Measurements from ENCODE around the gene HDAC7. TPM values are rescaled to one million over a fixed set of nuclear protein-coding genes. Genes with fewer than 3 reads are reported as not detected.

The HDAC7 gene
- total and polyA plus RNA-seq, 2 of the 13 experiments (the other 11 are each of a cell fraction or from before 2014, with no cell fraction given) = 4.6 to 10.8 TPM

DNA sequence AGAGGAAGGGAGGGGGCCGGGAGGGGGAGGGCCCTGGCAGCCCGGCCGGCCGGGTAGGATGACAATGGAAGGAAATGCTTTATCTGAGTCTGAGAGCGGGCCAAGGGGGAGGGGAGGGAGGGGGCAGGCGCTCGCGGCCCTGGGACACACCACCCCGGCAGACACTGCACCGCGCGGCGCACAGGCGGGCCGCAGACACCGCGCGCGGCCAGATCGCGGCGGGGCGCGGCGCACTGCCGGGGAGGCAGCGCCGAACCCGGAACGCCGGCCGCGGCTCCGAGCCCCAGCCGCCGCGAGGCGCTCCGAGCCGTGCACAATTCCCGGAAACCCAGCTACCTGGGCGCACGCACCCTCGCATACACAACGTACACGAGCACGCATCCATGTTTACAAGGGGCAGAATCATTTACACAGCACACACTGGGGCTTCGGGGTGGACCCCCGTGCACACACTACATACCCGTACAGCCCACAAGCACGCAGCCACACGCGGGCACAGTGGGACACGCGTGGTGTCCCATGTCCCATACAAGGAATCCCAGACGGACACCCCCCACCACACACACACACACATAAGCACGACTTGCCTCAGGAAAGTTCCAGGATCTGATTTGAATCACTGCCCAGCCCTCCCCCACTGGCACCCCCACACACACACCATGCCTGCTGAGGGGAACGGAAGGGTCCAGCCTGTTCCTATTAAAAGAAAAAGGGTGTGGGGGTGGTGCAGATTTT lies at the start of gene HDAC7 (continued):
- TF ChIP-seq, protein P1, sequence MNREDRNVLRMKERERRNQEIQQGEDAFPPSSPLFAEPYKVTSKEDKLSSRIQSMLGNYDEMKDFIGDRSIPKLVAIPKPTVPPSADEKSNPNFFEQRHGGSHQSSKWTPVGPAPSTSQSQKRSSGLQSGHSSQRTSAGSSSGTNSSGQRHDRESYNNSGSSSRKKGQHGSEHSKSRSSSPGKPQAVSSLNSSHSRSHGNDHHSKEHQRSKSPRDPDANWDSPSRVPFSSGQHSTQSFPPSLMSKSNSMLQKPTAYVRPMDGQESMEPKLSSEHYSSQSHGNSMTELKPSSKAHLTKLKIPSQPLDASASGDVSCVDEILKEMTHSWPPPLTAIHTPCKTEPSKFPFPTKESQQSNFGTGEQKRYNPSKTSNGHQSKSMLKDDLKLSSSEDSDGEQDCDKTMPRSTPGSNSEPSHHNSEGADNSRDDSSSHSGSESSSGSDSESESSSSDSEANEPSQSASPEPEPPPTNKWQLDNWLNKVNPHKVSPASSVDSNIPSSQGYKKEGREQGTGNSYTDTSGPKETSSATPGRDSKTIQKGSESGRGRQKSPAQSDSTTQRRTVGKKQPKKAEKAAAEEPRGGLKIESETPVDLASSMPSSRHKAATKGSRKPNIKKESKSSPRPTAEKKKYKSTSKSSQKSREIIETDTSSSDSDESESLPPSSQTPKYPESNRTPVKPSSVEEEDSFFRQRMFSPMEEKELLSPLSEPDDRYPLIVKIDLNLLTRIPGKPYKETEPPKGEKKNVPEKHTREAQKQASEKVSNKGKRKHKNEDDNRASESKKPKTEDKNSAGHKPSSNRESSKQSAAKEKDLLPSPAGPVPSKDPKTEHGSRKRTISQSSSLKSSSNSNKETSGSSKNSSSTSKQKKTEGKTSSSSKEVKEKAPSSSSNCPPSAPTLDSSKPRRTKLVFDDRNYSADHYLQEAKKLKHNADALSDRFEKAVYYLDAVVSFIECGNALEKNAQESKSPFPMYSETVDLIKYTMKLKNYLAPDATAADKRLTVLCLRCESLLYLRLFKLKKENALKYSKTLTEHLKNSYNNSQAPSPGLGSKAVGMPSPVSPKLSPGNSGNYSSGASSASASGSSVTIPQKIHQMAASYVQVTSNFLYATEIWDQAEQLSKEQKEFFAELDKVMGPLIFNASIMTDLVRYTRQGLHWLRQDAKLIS (CRISPR knock-in tag; IDR thresholded peaks at IDR 0.05) = no peak
- TF ChIP-seq DPF2 (CRISPR knock-in tag; IDR thresholded peaks at IDR 0.05; ENCODE audit: borderline replicate concordance, low read depth) (no peak), ZNF878 (CRISPR knock-in tag; IDR thresholded peaks at IDR 0.05) (no peak), TBP (CRISPR knock-in tag; IDR thresholded peaks at IDR 0.05) (no peak), PITX1 (CRISPR knock-in tag; IDR thresholded peaks at IDR 0.05) (no peak), GATAD1 (CRISPR knock-in tag; IDR thresholded peaks at IDR 0.05) (peak; percentile 34; the same call in 1 of the 2 replicates), ZBTB38 (CRISPR knock-in tag; IDR thresholded peaks at IDR 0.05) (0 out of 2 replicates have a peak, but pooled peaks have one; percentile 12), PHF20 (CRISPR knock-in tag; IDR thresholded peaks at IDR 0.05) (no peak), JUNB (CRISPR knock-in tag; IDR thresholded peaks at IDR 0.05; ENCODE audit: borderline replicate concordance) (no peak), ZNF274 (CRISPR knock-in tag; IDR thresholded peaks at IDR 0.05) (peak; percentile 22; the same call in 1 of the 2 replicates), RBFOX2 (IDR thresholded peaks at IDR 0.05; ENCODE audit: low read depth, low read length) (peak; percentile 15; the same call in 1 of the 2 replicates), PCBP1 (IDR thresholded peaks at IDR 0.05; ENCODE audit: borderline replicate concordance, low read depth, low read length) (no peak), SOX6 (IDR thresholded peaks at IDR 0.05) (no peak), SOX6 (CRISPR knock-in tag; IDR thresholded peaks at IDR 0.05) (no peak), HNF4A (CRISPR knock-in tag; IDR thresholded peaks at IDR 0.05) (no peak), ZBTB7A (CRISPR knock-in tag; IDR thresholded peaks at IDR 0.05) (no peak)
- TF ChIP-seq, protein P2, sequence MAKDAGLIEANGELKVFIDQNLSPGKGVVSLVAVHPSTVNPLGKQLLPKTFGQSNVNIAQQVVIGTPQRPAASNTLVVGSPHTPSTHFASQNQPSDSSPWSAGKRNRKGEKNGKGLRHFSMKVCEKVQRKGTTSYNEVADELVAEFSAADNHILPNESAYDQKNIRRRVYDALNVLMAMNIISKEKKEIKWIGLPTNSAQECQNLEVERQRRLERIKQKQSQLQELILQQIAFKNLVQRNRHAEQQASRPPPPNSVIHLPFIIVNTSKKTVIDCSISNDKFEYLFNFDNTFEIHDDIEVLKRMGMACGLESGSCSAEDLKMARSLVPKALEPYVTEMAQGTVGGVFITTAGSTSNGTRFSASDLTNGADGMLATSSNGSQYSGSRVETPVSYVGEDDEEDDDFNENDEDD (CRISPR knock-in tag; IDR thresholded peaks at IDR 0.05; ENCODE audit: borderline replicate concordance) = peak; percentile 16; the same call in 1 of the 2 replicates
- TF ChIP-seq, protein P3, sequence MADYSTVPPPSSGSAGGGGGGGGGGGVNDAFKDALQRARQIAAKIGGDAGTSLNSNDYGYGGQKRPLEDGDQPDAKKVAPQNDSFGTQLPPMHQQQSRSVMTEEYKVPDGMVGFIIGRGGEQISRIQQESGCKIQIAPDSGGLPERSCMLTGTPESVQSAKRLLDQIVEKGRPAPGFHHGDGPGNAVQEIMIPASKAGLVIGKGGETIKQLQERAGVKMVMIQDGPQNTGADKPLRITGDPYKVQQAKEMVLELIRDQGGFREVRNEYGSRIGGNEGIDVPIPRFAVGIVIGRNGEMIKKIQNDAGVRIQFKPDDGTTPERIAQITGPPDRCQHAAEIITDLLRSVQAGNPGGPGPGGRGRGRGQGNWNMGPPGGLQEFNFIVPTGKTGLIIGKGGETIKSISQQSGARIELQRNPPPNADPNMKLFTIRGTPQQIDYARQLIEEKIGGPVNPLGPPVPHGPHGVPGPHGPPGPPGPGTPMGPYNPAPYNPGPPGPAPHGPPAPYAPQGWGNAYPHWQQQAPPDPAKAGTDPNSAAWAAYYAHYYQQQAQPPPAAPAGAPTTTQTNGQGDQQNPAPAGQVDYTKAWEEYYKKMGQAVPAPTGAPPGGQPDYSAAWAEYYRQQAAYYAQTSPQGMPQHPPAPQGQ (CRISPR knock-in tag; IDR thresholded peaks at IDR 0.05; ENCODE audit: borderline replicate concordance) = no peak
- TF ChIP-seq, protein P4, sequence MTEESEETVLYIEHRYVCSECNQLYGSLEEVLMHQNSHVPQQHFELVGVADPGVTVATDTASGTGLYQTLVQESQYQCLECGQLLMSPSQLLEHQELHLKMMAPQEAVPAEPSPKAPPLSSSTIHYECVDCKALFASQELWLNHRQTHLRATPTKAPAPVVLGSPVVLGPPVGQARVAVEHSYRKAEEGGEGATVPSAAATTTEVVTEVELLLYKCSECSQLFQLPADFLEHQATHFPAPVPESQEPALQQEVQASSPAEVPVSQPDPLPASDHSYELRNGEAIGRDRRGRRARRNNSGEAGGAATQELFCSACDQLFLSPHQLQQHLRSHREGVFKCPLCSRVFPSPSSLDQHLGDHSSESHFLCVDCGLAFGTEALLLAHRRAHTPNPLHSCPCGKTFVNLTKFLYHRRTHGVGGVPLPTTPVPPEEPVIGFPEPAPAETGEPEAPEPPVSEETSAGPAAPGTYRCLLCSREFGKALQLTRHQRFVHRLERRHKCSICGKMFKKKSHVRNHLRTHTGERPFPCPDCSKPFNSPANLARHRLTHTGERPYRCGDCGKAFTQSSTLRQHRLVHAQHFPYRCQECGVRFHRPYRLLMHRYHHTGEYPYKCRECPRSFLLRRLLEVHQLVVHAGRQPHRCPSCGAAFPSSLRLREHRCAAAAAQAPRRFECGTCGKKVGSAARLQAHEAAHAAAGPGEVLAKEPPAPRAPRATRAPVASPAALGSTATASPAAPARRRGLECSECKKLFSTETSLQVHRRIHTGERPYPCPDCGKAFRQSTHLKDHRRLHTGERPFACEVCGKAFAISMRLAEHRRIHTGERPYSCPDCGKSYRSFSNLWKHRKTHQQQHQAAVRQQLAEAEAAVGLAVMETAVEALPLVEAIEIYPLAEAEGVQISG (CRISPR knock-in tag; IDR thresholded peaks at IDR 0.05) = peak; percentile 63; the same call in 1 of the 2 replicates
- TF ChIP-seq, protein P5, sequence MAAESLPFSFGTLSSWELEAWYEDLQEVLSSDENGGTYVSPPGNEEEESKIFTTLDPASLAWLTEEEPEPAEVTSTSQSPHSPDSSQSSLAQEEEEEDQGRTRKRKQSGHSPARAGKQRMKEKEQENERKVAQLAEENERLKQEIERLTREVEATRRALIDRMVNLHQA (CRISPR knock-in tag; IDR thresholded peaks at IDR 0.05) = no peak

Measured in HepG2 (cell line).